ENCODE data around the gene PADI1. TPM values are rescaled to one million over a fixed set of nuclear protein-coding genes. Genes with fewer than 3 reads are reported as not detected.
A peak's percentile ranks its signal among the peaks of the same experiment; 100 is the strongest.

Gene PADI1
- total and polyA plus RNA-seq, 3 donors from 2014 or later = 0.31 to 1.6 TPM; not detected in 1

DNA sequence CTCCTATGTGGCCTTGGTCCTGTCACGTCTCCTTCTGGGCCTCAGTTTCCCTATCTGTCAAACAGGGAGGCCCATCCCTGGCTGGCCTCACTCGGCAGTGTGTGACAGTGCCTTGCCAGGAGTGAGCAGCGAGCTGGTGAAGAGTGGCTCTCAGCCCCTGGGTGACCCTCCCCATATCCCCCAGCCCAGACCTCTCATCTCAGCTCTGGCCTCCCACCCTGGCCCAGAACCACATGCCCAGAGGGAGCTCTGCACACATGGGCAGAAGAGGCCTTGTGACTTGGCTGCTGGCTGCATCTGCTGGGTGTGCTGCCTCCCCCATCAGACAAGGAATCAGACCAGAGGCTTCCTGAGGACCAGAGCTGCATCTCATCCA is 19.5 kb upstream of the PADI1 start:
- WGBS, 2 donors = 83 to 88% methylated on average over 3 of the region's 3 CpGs
- TF ChIP-seq, protein P1, sequence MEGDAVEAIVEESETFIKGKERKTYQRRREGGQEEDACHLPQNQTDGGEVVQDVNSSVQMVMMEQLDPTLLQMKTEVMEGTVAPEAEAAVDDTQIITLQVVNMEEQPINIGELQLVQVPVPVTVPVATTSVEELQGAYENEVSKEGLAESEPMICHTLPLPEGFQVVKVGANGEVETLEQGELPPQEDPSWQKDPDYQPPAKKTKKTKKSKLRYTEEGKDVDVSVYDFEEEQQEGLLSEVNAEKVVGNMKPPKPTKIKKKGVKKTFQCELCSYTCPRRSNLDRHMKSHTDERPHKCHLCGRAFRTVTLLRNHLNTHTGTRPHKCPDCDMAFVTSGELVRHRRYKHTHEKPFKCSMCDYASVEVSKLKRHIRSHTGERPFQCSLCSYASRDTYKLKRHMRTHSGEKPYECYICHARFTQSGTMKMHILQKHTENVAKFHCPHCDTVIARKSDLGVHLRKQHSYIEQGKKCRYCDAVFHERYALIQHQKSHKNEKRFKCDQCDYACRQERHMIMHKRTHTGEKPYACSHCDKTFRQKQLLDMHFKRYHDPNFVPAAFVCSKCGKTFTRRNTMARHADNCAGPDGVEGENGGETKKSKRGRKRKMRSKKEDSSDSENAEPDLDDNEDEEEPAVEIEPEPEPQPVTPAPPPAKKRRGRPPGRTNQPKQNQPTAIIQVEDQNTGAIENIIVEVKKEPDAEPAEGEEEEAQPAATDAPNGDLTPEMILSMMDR (IDR thresholded peaks at IDR 0.05) = no peak
- no peak for TF ChIP-seq POLR2A (IDR thresholded peaks at IDR 0.05)
- Histone ChIP-seq H3K9me3 (no peaks in the 10 kb centered on the region), H3K4me1 (no peaks in the 10 kb centered on the region), H3K27me3 (no peaks in the 10 kb centered on the region), H3K27ac (no peak overlapping the region), H3K36me3 (ENCODE audit: low read depth, missing control alignments) (no peaks in the 10 kb centered on the region), H3K4me3 (no peak overlapping the region)
- DNase-seq = peak; percentile 1
- intact Hi-C loops (cut with DNase I; ENCODE audit: low total_unique reads) = no loop called here

DNA sequence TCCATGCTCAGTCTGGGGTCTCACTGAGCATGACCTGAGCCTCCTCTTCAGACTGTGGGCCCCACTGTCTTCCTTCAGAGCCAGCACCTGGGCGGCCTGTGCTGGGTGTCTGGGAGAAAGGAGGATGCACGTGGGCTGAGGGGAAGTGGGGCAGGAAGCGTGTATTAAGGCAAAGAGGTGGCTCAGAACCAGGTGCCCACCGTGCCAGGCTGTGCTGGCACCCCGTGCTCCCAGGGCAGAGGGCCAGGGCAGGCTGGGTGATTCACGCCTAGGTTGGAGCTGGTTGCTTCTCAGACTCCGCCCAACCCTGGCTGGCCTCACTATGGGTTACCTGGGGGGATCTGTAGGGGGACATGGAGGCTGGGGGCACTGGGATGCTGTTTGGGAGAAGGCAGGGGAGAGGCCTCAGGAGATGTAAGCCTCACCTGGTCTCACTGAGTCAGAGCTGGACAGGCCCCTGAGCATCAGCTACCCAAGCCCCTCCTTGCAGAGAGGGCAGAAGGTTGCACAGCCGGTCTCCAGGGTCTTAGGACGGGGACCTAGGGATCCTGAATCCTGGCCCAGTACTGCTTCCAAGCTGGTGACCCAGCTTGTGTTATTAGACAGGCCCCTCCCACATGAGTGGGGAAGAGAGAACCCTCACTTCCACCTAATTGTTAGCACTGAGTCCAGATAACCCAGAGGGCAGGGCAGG is 18.6 kb upstream of the PADI1 start:
- Histone ChIP-seq H3K4me3 (no peak overlapping the region), H3K36me3 (ENCODE audit: low read depth, missing control alignments) (no peaks in the 10 kb centered on the region), H3K27me3 (no peaks in the 10 kb centered on the region), H3K9me3 (no peaks in the 10 kb centered on the region), H3K4me1 (no peaks in the 10 kb centered on the region), H3K27ac (no peak overlapping the region)
- intact Hi-C loops (cut with DNase I; ENCODE audit: low total_unique reads) = no loop called here
- TF ChIP-seq POLR2A (IDR thresholded peaks at IDR 0.05) = no peak
- 83 to 90% methylated on average over 2 to 8 of the region's 9 CpGs for WGBS, 2 donors
- peak; percentile 11 for DNase-seq

DNA sequence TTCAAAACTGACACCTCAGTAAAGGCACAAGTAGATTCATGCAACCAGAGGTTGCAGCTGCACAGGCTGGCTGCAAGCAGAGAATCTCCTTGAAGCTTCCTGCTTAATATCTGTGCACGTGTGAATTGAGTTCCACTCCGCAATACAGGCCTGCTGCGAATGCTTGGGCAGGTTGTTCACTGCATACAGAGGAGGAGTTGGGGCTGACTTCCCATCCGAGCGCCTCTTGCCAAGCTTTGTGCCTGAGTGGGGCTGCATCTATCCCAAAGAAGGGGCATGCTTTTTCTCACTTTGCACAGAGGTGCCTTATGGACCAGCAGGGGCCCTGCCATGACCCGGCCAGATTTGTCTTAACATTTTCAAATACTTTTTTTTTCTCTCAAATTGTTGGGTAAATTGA is 17.9 kb upstream of the PADI1 start:
- intact Hi-C loops (cut with DNase I; ENCODE audit: low total_unique reads) = no loop called here
- no peak overlapping the region for H3K4me3 ChIP-seq
- 56 to 79% methylated on average over 6 of the region's 6 CpGs for WGBS, 2 donors
- H3K27me3 ChIP-seq = no peaks in the 10 kb centered on the region
- H3K27ac ChIP-seq = no peak overlapping the region
- no peaks in the 10 kb centered on the region for H3K4me1 ChIP-seq
- no peak for TF ChIP-seq POLR2A (IDR thresholded peaks at IDR 0.05)
- TF ChIP-seq, protein P1 (IDR thresholded peaks at IDR 0.05) = no peak
- H3K36me3 ChIP-seq (ENCODE audit: low read depth, missing control alignments) = no peaks in the 10 kb centered on the region
- no peak for DNase-seq
- no peaks in the 10 kb centered on the region for H3K9me3 ChIP-seq

DNA sequence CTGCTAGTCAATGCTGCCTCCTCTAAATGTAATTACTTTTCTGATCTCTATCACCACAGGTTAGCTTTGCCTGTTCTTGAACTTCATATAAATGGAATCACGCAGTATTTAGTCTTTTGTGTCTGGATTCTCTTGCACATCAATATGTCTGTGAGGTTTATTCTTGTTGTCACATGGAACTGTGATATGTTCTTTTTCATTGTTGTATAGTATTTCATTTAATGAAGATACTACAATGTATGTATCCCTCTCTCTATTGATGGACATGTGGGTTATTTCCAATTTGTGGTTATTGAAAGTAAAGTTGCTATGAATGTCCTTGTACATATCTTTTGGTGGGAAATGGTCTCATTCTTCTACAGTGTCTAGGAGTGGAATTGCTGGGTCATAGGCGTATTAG is 16.7 kb upstream of the PADI1 start:
- intact Hi-C loops (cut with DNase I; ENCODE audit: low total_unique reads) = no loop called here
- Histone ChIP-seq H3K27me3 (no peaks in the 10 kb centered on the region), H3K9me3 (no peaks in the 10 kb centered on the region), H3K4me1 (no peaks in the 10 kb centered on the region), H3K36me3 (ENCODE audit: low read depth, missing control alignments) (no peaks in the 10 kb centered on the region), H3K27ac (no peak overlapping the region), H3K4me3 (no peak overlapping the region)
- DNase-seq = no peak
- WGBS, 2 donors = 95 to 98% methylated on average over 2 of the region's 2 CpGs
- TF ChIP-seq POLR2A (IDR thresholded peaks at IDR 0.05) = no peak
- TF ChIP-seq, protein P1 (IDR thresholded peaks at IDR 0.05) = no peak

DNA sequence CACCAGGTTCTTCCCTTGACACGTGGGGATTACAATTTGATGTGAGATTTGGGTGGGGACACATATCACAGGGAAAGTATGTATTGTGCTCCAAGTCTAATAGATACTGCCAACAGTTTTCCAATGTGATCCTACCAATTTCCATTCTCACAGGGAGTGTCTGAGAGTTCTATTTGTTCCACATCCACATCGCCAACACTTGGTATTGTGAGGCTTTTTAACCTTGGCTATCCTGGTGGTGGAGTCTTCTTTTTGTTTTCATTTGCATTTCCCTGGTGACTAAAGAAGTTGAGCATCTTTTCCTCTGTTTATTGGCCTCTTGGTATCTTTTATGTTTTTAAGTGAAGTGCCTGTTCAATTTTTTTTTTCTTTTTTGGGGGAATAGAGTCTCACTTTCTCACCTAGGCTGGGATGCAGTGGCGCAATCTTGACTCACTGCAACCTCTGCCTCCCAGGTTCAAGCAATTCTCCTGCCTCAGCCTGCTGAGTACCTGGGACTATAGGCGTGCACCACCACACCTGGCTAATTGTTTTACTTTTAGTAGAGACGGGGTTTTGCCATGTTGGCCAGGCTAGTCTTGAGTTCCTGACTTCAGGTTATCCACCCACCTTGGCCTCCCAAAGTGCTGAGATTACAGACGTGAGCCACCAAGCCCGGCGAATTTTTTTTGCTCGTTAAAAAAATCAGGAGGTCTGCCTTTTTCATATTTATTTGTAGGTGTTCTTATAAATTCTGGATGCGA is 15.9 kb upstream of the PADI1 start:
- no peak overlapping the region for H3K4me3 ChIP-seq
- TF ChIP-seq POLR2A (IDR thresholded peaks at IDR 0.05) = no peak
- TF ChIP-seq, protein P1 (IDR thresholded peaks at IDR 0.05) = no peak
- 80 to 92% methylated on average over 10 of the region's 10 CpGs for WGBS, 2 donors
- H3K36me3 ChIP-seq (ENCODE audit: low read depth, missing control alignments) = no peaks in the 10 kb centered on the region
- H3K9me3 ChIP-seq = no peaks in the 10 kb centered on the region
- H3K4me1 ChIP-seq = no peaks in the 10 kb centered on the region
- DNase-seq = no peak
- H3K27me3 ChIP-seq = no peaks in the 10 kb centered on the region
- intact Hi-C loops (cut with DNase I; ENCODE audit: low total_unique reads) = no loop called here
- no peak overlapping the region for H3K27ac ChIP-seq

All from testis (tissue), 3 donors.